ENCODE data around the gene SUV39H2. TPM values are rescaled to one million over a fixed set of nuclear protein-coding genes. Genes with fewer than 3 reads are reported as not detected.

Gene SUV39H2
- total RNA-seq, 4 donors from 2014 or later: 2.4 to 9.6 (median 4.3) TPM

- H3K4me3 ChIP-seq: no peak overlapping the region
- TF ChIP-seq CTCF (IDR thresholded peaks at IDR 0.05) (no peak), EP300 (IDR thresholded peaks at IDR 0.05) (no peak), POLR2AphosphoS5 (IDR thresholded peaks at IDR 0.05) (no peak), POLR2A (IDR thresholded peaks at IDR 0.05; ENCODE audit: low read depth) (no peak)
- peak; percentile 60 for DNase-seq (ENCODE audit: extremely low spot score)
- H3K27me3 ChIP-seq: no peaks in the 10 kb centered on the region
- no peaks in the 10 kb centered on the region for H3K9me3 ChIP-seq
- H3K27ac ChIP-seq (replicated peaks in 1 of 4): no peak overlapping the region
- H3K36me3 ChIP-seq: peaks cover 19 to 59% (median 43%) of the 10 kb centered on the region in 4 donors
- 91% methylated on average over 15 of the region's 15 CpGs for WGBS
- peaks cover 9 to 12% (median 10%) of the 10 kb centered on the region in 4 donors for H3K4me1 ChIP-seq
- intact Hi-C loops (cut with DNase I): no loop called here
Measured at GRCh38 chr10:14843327-14843988, 35.2 kb upstream of the SUV39H2 start.

GRCh38 chr10:14844948-14845347 is 33.7 kb upstream of the SUV39H2 start:
- H3K9me3 ChIP-seq: no peaks in the 10 kb centered on the region
- peaks cover 19 to 73% (median 47%) of the 10 kb centered on the region in 4 donors for H3K36me3 ChIP-seq
- no peaks in the 10 kb centered on the region for H3K27me3 ChIP-seq
- no peak for DNase-seq (ENCODE audit: extremely low spot score)
- intact Hi-C loops (cut with DNase I): no loop called here
- peaks cover 0 to under 1% (median 0%) of the 10 kb centered on the region in 4 donors for H3K4me1 ChIP-seq
- H3K27ac ChIP-seq (replicated peaks in 1 of 4): no peak overlapping the region
- no peak overlapping the region for H3K4me3 ChIP-seq
- TF ChIP-seq POLR2A (IDR thresholded peaks at IDR 0.05; ENCODE audit: low read depth): no peak
- 88% methylated on average over 2 of the region's 2 CpGs for WGBS

GRCh38 chr10:14852236-14852635 is 26.4 kb upstream of the SUV39H2 start:
- DNase-seq (ENCODE audit: extremely low spot score): no peak
- intact Hi-C loops (cut with DNase I): no loop called here
- no peak overlapping the region for H3K4me3 ChIP-seq
- H3K9me3 ChIP-seq: no peaks in the 10 kb centered on the region
- no peaks in the 10 kb centered on the region for H3K4me1 ChIP-seq
- 91% methylated on average over 3 of the region's 3 CpGs for WGBS
- H3K27ac ChIP-seq (replicated peaks in 1 of 4): no peak overlapping the region
- peaks cover 6 to 68% (median 33%) of the 10 kb centered on the region in 4 donors for H3K36me3 ChIP-seq
- H3K27me3 ChIP-seq: no peaks in the 10 kb centered on the region
- TF ChIP-seq EP300 (IDR thresholded peaks at IDR 0.05) (no peak), CTCF (IDR thresholded peaks at IDR 0.05) (no peak), POLR2A (IDR thresholded peaks at IDR 0.05; ENCODE audit: low read depth) (no peak), POLR2AphosphoS5 (IDR thresholded peaks at IDR 0.05) (no peak)

- no peak overlapping the region for H3K27ac ChIP-seq (replicated peaks in 1 of 4)
- peaks cover 6 to 72% (median 37%) of the 10 kb centered on the region in 4 donors for H3K36me3 ChIP-seq
- intact Hi-C loops (cut with DNase I): no loop called here
- no peaks in the 10 kb centered on the region for H3K4me1 ChIP-seq
- no peak overlapping the region for H3K4me3 ChIP-seq
- WGBS: 93% methylated on average over 1 of the region's 1 CpG
- TF ChIP-seq EP300 (IDR thresholded peaks at IDR 0.05) (no peak), POLR2A (IDR thresholded peaks at IDR 0.05; ENCODE audit: low read depth) (no peak), CTCF (IDR thresholded peaks at IDR 0.05) (no peak), POLR2AphosphoS5 (IDR thresholded peaks at IDR 0.05) (no peak)
- no peaks in the 10 kb centered on the region for H3K27me3 ChIP-seq
- no peak for DNase-seq (ENCODE audit: extremely low spot score)
- no peaks in the 10 kb centered on the region for H3K9me3 ChIP-seq
Measured at GRCh38 chr10:14855453-14855852, 23.2 kb upstream of the SUV39H2 start.

- H3K27ac ChIP-seq (replicated peaks in 1 of 4): no peak overlapping the region
- H3K4me1 ChIP-seq: no peaks in the 10 kb centered on the region
- TF ChIP-seq EP300 (IDR thresholded peaks at IDR 0.05): no peak
- TF ChIP-seq POLR2A (IDR thresholded peaks at IDR 0.05; ENCODE audit: low read depth): no peak
- no peak for TF ChIP-seq POLR2AphosphoS5 (IDR thresholded peaks at IDR 0.05)
- TF ChIP-seq CTCF (IDR thresholded peaks at IDR 0.05): no peak
- H3K36me3 ChIP-seq: peaks cover 6 to 66% (median 35%) of the 10 kb centered on the region in 4 donors
- 90% methylated on average over 6 of the region's 6 CpGs for WGBS
- no peak for DNase-seq (ENCODE audit: extremely low spot score)
- intact Hi-C loops (cut with DNase I): no loop called here
- H3K4me3 ChIP-seq: no peak overlapping the region
- H3K27me3 ChIP-seq: no peaks in the 10 kb centered on the region
- no peaks in the 10 kb centered on the region for H3K9me3 ChIP-seq
Measured at GRCh38 chr10:14858338-14858960, 20.2 kb upstream of the SUV39H2 start.

Measured in esophagus muscularis mucosa (tissue), 4 donors.